H1 (cell line): ENCODE results near the gene UNC5B. TPM values are rescaled to one million over a fixed set of nuclear protein-coding genes. Genes with fewer than 3 reads are reported as not detected.

Experiments
- polyA plus RNA-seq, 7 experiments: library from polyadenylated mRNA; depleted of rRNA in 3 of 7; stranded (reverse) in 5 of 7; unstranded in 2 of 7; fragments of >200 nt in 5 of 7; fragments of 200-250 nt in 2 of 7; gene quantifications; 1 replicate in 5 of 7; 2 replicates in 1 of 7; 4 replicates in 1 of 7; pipeline versions ENCODE4 v1.2.1 to v1.2.3, GENCODE V29; 2011 to 2013; ENCODE audit warnings: missing spikeins in 2 of 7, mixed read lengths in 2 of 7
- total RNA-seq: library from RNA; stranded (reverse); fragmentation: NEBNext Ultra II Directional; extraction: Animal tissue kit (Norgen Biotek cat#: 25700); gene quantifications from 2 replicates; pipeline ENCODE4 v1.2.1, GENCODE V29; 2021
- TF ChIP-seq, protein P1 (sequence below): fragments of 300-600 bp; sonication (generic); IDR thresholded peaks from 2 replicates; pipeline ENCODE4 v1.7.1; 2012; ENCODE audit warnings: low read length, moderate library complexity, mild to moderate bottlenecking, inconsistent platforms; ENCODE audit not compliant: insufficient replicate concordance

The UNC5B gene
- total and polyA plus RNA-seq, 2 of the 8 experiments (the other 6 are each of a cell fraction or from before 2014, with no cell fraction given) = 27.9 to 31.8 TPM

DNA sequence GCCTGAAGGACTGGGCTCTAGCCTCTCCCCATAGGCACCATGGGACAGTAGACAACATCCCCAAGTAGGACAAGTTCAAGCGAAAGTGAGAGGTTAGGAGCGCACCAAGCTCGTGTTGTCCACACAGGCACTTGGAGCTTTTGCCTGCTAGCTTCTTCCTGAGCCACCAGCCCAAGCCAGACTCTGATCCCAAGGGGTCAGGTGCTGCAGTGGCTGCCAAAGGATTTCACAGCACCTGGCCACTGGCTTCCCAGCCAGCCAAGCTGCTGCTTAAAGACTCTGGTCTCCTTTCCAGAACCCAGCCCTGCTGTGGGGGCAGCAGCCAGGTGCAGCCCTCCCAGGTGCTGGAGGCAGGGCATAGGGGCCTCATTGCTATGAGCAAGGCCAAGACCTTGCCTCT, 33.0 kb upstream of the UNC5B start (continued):
- TF ChIP-seq, protein P1, sequence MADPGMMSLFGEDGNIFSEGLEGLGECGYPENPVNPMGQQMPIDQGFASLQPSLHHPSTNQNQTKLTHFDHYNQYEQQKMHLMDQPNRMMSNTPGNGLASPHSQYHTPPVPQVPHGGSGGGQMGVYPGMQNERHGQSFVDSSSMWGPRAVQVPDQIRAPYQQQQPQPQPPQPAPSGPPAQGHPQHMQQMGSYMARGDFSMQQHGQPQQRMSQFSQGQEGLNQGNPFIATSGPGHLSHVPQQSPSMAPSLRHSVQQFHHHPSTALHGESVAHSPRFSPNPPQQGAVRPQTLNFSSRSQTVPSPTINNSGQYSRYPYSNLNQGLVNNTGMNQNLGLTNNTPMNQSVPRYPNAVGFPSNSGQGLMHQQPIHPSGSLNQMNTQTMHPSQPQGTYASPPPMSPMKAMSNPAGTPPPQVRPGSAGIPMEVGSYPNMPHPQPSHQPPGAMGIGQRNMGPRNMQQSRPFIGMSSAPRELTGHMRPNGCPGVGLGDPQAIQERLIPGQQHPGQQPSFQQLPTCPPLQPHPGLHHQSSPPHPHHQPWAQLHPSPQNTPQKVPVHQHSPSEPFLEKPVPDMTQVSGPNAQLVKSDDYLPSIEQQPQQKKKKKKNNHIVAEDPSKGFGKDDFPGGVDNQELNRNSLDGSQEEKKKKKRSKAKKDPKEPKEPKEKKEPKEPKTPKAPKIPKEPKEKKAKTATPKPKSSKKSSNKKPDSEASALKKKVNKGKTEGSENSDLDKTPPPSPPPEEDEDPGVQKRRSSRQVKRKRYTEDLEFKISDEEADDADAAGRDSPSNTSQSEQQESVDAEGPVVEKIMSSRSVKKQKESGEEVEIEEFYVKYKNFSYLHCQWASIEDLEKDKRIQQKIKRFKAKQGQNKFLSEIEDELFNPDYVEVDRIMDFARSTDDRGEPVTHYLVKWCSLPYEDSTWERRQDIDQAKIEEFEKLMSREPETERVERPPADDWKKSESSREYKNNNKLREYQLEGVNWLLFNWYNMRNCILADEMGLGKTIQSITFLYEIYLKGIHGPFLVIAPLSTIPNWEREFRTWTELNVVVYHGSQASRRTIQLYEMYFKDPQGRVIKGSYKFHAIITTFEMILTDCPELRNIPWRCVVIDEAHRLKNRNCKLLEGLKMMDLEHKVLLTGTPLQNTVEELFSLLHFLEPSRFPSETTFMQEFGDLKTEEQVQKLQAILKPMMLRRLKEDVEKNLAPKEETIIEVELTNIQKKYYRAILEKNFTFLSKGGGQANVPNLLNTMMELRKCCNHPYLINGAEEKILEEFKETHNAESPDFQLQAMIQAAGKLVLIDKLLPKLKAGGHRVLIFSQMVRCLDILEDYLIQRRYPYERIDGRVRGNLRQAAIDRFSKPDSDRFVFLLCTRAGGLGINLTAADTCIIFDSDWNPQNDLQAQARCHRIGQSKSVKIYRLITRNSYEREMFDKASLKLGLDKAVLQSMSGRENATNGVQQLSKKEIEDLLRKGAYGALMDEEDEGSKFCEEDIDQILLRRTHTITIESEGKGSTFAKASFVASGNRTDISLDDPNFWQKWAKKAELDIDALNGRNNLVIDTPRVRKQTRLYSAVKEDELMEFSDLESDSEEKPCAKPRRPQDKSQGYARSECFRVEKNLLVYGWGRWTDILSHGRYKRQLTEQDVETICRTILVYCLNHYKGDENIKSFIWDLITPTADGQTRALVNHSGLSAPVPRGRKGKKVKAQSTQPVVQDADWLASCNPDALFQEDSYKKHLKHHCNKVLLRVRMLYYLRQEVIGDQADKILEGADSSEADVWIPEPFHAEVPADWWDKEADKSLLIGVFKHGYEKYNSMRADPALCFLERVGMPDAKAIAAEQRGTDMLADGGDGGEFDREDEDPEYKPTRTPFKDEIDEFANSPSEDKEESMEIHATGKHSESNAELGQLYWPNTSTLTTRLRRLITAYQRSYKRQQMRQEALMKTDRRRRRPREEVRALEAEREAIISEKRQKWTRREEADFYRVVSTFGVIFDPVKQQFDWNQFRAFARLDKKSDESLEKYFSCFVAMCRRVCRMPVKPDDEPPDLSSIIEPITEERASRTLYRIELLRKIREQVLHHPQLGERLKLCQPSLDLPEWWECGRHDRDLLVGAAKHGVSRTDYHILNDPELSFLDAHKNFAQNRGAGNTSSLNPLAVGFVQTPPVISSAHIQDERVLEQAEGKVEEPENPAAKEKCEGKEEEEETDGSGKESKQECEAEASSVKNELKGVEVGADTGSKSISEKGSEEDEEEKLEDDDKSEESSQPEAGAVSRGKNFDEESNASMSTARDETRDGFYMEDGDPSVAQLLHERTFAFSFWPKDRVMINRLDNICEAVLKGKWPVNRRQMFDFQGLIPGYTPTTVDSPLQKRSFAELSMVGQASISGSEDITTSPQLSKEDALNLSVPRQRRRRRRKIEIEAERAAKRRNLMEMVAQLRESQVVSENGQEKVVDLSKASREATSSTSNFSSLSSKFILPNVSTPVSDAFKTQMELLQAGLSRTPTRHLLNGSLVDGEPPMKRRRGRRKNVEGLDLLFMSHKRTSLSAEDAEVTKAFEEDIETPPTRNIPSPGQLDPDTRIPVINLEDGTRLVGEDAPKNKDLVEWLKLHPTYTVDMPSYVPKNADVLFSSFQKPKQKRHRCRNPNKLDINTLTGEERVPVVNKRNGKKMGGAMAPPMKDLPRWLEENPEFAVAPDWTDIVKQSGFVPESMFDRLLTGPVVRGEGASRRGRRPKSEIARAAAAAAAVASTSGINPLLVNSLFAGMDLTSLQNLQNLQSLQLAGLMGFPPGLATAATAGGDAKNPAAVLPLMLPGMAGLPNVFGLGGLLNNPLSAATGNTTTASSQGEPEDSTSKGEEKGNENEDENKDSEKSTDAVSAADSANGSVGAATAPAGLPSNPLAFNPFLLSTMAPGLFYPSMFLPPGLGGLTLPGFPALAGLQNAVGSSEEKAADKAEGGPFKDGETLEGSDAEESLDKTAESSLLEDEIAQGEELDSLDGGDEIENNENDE = no peak
